HPDE6-E6E7 (cell line): ENCODE data around the gene SUPV3L1.
"Not testable (repeated sequence)": the region's sequence is repeated elsewhere in the genome, so short reads cannot be mapped to it uniquely, and the experiment has no call there.

Source experiments
- DNase-seq: peaks from one replicate; pipeline ENCODE4 v3.0.0; 2011; ENCODE audit warnings: missing footprints; ENCODE audit errors: extremely low spot score

Gene SUPV3L1

GRCh38 chr10:69179743-69180524, at the start of gene SUPV3L1:
Gene SUPV3L1 (plus strand): TSS chr10:69180234. CDS start chr10:69180292, 58 bp downstream.
- DNase-seq, result peak; percentile 96

DNA sequence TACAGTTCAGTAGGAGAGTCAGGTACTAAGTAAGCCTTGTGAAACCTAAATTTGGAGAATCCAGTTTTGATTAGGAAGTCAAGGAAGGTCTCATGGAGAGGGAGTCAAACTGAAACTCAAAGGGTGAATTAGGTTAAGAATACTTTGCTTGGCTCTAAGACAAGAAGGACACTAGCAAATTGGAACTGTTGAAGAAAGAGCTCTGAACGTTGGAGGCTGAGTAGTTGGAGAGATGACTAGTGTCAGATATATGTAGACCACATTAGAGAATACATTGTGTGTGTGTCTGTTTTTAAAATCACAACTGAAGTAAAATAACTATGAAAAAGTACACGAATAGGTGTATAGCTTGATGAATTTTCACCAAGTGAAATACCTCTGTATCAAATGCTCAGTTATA, 49.8 kb upstream of the SUPV3L1 start:
- DNase-seq, result no peak

DNA sequence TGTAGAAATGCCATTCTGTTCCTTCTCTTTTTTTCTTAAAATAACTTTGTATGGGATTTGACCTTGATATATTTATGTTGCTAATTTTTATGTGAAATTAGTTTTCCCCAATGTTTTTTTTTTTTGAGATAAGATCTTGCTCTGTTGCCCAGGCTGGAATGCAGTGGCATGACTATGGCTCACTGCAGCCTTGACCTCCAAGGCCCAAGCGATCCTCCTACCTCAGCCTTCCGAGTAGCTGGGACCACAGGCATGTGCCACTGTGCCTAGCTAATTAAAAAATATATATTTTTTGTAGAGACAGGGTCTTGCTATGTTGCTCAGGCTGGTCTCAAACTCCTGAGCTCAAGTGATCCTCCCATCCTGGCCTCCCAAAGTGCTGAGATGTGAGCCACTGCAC, 40.1 kb upstream of the SUPV3L1 start:
- DNase-seq, result no peak

DNA sequence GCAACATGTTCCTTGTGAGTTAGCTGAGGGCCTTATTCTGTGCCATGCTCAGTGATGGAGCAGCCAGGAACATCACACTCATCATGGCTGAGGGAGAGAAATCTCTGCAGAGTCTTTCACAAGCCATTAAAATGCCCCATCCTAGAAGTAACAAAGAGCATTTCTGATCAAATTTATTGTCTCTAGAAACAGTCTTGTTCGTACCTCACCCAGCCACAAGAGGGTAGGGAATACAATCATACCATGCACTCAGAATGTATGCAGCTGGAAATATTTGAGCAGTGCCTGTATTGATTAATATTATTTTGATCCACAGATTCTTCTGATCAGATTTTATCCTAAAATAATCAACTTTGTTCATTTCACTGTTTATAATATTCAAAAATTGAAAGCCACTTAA, 38.7 kb upstream of the SUPV3L1 start:
- no peak for DNase-seq

GRCh38 chr10:69142074-69142473, 38.0 kb upstream of the SUPV3L1 start:
- DNase-seq, result not testable (repeated sequence)

GRCh38 chr10:69142983-69143382, 37.1 kb upstream of the SUPV3L1 start:
- DNase-seq, result no peak

- no peak for DNase-seq
Observed at GRCh38 chr10:69145329-69145728, 34.7 kb upstream of the SUPV3L1 start.

DNA sequence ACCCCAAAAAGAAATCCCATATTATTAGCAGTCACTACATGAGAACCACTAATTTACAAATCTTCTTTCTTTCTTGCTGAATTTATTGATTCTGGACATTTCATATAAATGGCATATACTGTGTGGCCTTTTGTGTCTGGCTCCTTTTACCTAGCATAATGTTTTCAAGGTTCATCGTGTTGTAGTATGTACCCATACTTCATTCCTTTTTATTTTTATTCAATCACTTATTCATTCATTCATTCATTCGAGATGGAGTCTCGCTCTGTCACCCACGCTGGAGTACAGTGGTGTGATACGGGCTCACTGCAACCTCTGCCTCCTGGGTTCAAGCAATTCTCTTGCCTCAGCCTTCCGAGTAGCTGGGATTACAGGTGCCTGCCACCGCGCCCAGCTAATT, 34.2 kb upstream of the SUPV3L1 start:
- DNase-seq, result no peak

GRCh38 chr10:69146759-69147158, 33.3 kb upstream of the SUPV3L1 start:
- DNase-seq, result no peak

GRCh38 chr10:69151984-69152383, 28.1 kb upstream of the SUPV3L1 start:
- no peak for DNase-seq

- DNase-seq, result no peak
Observed at GRCh38 chr10:69153227-69153626, 26.8 kb upstream of the SUPV3L1 start.

- DNase-seq, result no peak
Observed at GRCh38 chr10:69160809-69161241, 19.2 kb upstream of the SUPV3L1 start.

GRCh38 chr10:69168493-69168892, 11.5 kb upstream of the SUPV3L1 start:
- DNase-seq, result no peak

DNA sequence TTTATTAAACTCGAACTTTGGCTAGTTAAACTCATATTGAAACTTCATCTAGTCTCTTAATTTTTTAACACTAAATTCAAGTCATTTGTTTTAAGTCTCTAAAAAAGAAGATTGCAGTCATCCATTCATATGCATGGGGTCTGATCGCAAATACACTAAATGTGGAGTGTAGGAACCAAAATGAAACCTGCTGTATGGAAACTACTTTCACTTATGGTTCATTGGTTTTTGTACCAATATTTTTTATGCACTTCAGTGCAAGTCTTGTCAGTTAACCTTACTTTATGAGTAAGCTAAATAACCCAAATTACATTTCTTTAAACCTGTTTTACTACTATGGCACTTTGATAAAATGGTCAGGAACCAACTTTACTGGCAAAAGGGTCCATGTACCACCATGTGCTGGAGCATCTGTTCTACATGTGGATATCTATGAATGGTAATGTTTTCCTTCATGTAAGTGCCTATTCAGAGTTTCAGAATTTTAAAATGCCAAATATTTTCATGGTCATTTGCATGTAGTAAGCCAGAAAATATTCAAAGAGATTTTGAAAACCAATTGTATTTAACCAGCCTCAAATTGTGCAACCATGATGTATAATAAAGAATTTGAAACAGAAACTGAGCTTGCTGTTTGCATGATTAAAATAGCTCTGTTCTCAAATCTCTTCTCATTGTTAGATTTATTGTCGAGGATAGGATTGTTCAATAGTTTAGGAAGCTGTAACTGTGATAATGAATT, 7.6 kb upstream of the SUPV3L1 start:
- no peak for DNase-seq

GRCh38 chr10:69175326-69175725, 4.7 kb upstream of the SUPV3L1 start:
- DNase-seq, result not testable (repeated sequence)

DNA sequence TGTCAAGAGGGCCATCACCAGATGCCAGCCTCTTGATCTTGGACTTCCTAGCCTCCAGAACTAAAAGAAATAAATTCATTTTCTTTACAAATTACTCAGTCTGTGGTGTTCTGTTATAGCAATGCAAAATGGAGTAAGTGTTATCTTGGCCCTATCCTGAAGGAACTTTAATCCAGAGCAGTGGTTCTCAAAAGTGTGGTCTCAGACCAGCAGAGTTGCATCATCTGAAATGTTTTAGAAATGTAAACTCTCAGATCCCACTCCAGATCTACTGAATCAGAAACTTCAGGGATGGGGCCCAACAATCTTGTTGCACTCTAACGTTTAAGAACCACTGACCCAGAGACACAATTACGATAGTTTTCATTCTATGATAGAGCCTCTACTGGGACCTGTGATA, 3.2 kb upstream of the SUPV3L1 start:
- no peak for DNase-seq

GRCh38 chr10:69179089-69179742, 818 bp upstream of the SUPV3L1 start:
- DNase-seq, result peak; percentile 13

- DNase-seq, result peak; percentile 32
Observed at GRCh38 chr10:69180525-69181204, 631 bp downstream of the SUPV3L1 start.

- no peak for DNase-seq
Observed at GRCh38 chr10:69181433-69181832, 1.4 kb downstream of the SUPV3L1 start.

- no peak for DNase-seq
Observed at GRCh38 chr10:69182005-69182404, 2.0 kb downstream of the SUPV3L1 start.

GRCh38 chr10:69186524-69186923, 6.5 kb downstream of the SUPV3L1 start:
- no peak for DNase-seq

DNA sequence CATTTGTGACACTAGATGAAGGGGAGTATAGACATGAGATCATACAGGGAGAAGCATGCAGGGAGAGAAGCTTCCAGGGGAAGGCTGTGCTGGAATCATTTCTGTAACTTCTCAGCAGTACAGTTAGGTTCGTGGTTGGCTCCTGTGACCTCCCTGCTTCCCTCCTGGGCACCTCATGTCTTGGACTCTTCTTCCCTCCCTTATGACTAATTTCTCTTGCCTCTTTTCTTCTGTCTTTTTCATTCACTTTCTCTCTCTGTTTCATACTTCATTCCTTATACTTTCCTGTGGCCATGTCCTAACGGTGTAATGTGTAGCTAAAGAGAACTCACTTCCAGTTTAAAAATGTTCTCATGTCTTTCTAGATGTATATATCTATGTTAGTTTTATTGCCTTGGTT, 21.0 kb downstream of the SUPV3L1 start:
- DNase-seq, result no peak
